Mesendoderm (in vitro differentiated cells): ENCODE measurements around the gene GLDC.

Experiments
- DNase-seq: peaks from one replicate; pipeline ENCODE4 v3.0.0; 2013
- H2AK5ac ChIP-seq: 2 replicates; pipeline ENCODE4 v1.6.1; 2013; ENCODE audit warnings: low read length, inconsistent platforms
- H2BK120ac ChIP-seq: 2 replicates; pipeline ENCODE4 v1.6.1; 2013; ENCODE audit warnings: low read depth, mild to moderate bottlenecking, low read length, moderate library complexity, mixed read lengths
- H2BK15ac ChIP-seq: replicated peaks from 2 replicates; pipeline ENCODE4 v1.6.1; 2013; ENCODE audit warnings: low read depth, mild to moderate bottlenecking, moderate library complexity
- H2BK5ac ChIP-seq: 2 replicates; pipeline ENCODE4 v1.6.1; 2013; ENCODE audit warnings: low read length, inconsistent platforms
- H3K18ac ChIP-seq: 2 replicates; pipeline ENCODE4 v1.6.1; 2013; ENCODE audit warnings: mild to moderate bottlenecking, low read length, mixed read lengths
- H3K23ac ChIP-seq: one replicate; pipeline ENCODE4 v1.6.1; 2013; ENCODE audit warnings: low read length
- H3K27ac ChIP-seq: 2 replicates; pipeline ENCODE4 v1.5.1; 2013; ENCODE audit warnings: low read depth, mild to moderate bottlenecking, inconsistent platforms, low read length, moderate library complexity
- H3K27me3 ChIP-seq: 2 replicates; pipeline ENCODE4 v1.6.1; 2013; ENCODE audit warnings: low read length, control low read depth, mild to moderate bottlenecking, inconsistent platforms; ENCODE audit not compliant: insufficient read depth, poor library complexity
- H3K36me3 ChIP-seq: 2 replicates; pipeline ENCODE4 v1.6.1; 2013; ENCODE audit warnings: low read length, inconsistent platforms; ENCODE audit not compliant: control insufficient read depth, insufficient read depth
- H3K4ac ChIP-seq: one replicate; pipeline ENCODE4 v1.6.1; 2013; ENCODE audit warnings: low read depth, mild to moderate bottlenecking, low read length, moderate library complexity
- H3K4me1 ChIP-seq: 2 replicates; pipeline ENCODE4 v1.6.1; 2013; ENCODE audit warnings: low read depth, low read length, inconsistent platforms; ENCODE audit not compliant: control insufficient read depth
- H3K4me2 ChIP-seq: 2 replicates; pipeline ENCODE4 v1.6.1; 2013; ENCODE audit warnings: low read length
- H3K4me3 ChIP-seq: 2 replicates; pipeline ENCODE4 v1.5.1; 2013; ENCODE audit warnings: mild to moderate bottlenecking, low read length
- H3K56ac ChIP-seq: one replicate; pipeline ENCODE4 v1.6.1; 2013; ENCODE audit warnings: low read length
- H3K79me1 ChIP-seq: 2 replicates; pipeline ENCODE4 v1.6.1; 2013; ENCODE audit warnings: low read length, inconsistent platforms
- H3K79me2 ChIP-seq: 2 replicates; pipeline ENCODE4 v1.6.1; 2013; ENCODE audit warnings: mild to moderate bottlenecking, low read length; ENCODE audit not compliant: control insufficient read depth, insufficient read depth
- H3K9ac ChIP-seq: 2 replicates; pipeline ENCODE4 v1.6.1; 2013; ENCODE audit warnings: low read length, inconsistent platforms
- H4K5ac ChIP-seq: one replicate; pipeline ENCODE4 v1.6.1; 2013; ENCODE audit warnings: low read length
- H4K8ac ChIP-seq: one replicate; pipeline ENCODE4 v1.6.1; 2013; ENCODE audit warnings: low read depth, mild to moderate bottlenecking, control low read depth, low read length, moderate library complexity
- WGBS: extraction: QIAGEN DNeasy Blood & Tissue Kit; methylation state at CpG from one replicate; pipeline ENCODE4 v1.1.7; 2013; ENCODE audit warnings: low lambda C conversion rate, missing lambda C conversion rate; ENCODE audit not compliant: insufficient coverage; ENCODE audit errors: extremely low coverage; 5-methylcytosine and 5-hydroxymethylcytosine counted together

The GLDC gene

DNA sequence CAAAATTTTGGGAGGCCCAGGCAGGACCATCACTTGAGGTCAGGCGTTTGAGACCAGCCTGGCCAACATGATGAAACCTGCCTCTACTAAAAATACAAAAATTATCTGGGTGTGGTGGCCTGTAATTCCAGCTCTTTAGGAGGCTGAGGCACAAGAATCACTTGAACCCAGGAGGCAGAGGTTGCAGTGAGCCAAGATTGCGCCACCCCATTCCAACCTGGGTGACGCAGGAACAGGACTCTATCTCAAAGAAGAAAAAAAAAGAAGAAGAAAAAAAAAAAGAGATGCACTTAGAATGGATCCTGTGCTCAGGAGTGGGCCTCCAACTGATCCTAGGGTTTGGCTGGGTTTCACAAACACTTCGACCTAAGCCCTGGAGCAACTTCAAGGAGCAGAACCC, 45.1 kb downstream of the GLDC start:
- Histone ChIP-seq H3K79me1 (no peaks in the 10 kb centered on the region), H3K4me3 (no peak overlapping the region), H3K56ac (no peak overlapping the region), H2BK5ac (no peak overlapping the region), H4K8ac (no peak overlapping the region), H2BK15ac (no peak overlapping the region), H3K36me3 (no peaks in the 10 kb centered on the region), H3K79me2 (no peaks in the 10 kb centered on the region), H3K27ac (no peak overlapping the region), H3K4me1 (no peaks in the 10 kb centered on the region), H2BK120ac (no peak overlapping the region), H4K5ac (no peak overlapping the region), H3K4ac (no peak overlapping the region), H3K9ac (no peak overlapping the region), H3K23ac (no peak overlapping the region), H3K4me2 (no peak overlapping the region), H3K18ac (no peak overlapping the region), H2AK5ac (no peak overlapping the region), H3K27me3 (no peaks in the 10 kb centered on the region)
- no peak for DNase-seq
- WGBS: no CpG with 5 or more reads among the region's 4 CpGs

DNA sequence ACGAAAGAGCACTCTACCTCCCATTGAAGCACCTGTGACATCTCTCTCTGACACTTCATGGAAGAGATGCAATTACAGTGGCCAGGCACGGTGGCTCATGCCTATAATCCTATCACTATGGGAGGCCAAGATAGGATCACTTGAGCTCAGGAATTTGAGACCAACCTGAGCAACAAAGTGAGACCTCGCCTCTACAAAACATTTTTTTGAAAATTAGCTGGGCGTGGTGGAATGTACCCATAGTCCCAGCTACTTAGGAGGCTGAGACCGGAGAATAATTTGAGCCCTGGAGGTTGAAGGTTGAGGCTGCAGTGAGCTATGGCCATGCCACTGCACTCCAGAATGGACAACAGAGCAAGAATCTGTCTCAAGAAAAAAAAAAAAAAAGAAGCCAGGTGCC, 45.5 kb downstream of the GLDC start:
- Histone ChIP-seq H3K18ac (no peak overlapping the region), H3K79me1 (no peaks in the 10 kb centered on the region), H3K56ac (no peak overlapping the region), H3K4me1 (no peaks in the 10 kb centered on the region), H3K36me3 (no peaks in the 10 kb centered on the region), H3K23ac (no peak overlapping the region), H2BK15ac (no peak overlapping the region), H3K27ac (no peak overlapping the region), H4K8ac (no peak overlapping the region), H3K4me2 (no peak overlapping the region), H2BK5ac (no peak overlapping the region), H2BK120ac (no peak overlapping the region), H3K4ac (no peak overlapping the region), H3K79me2 (no peaks in the 10 kb centered on the region), H4K5ac (no peak overlapping the region), H2AK5ac (no peak overlapping the region), H3K4me3 (no peak overlapping the region), H3K27me3 (no peaks in the 10 kb centered on the region), H3K9ac (no peak overlapping the region)
- no CpG with 5 or more reads among the region's 5 CpGs for WGBS
- DNase-seq: peak; percentile 28

DNA sequence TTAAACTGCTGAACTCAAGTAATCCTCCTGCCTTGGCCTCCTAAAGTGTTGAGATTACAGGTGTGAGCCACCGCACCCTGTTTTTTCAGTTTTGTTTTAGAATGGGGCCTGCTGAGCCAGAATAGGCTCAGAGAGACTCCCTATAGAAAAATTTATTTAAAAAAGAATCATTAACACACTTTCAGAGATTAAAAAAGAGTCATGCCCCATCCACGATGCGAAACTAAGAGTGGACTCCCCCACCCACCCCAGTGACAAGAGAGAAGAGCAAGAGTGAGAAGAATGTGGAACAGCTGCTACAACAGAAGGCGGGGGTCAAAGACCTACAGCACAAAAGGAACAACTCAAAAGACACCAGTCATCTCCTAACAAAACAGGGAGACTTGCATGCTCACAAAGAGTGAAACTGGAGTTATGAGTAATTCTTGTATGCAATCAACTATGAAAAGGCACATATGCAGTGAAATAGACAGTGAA, 47.2 kb downstream of the GLDC start:
- no CpG with 5 or more reads among the region's 4 CpGs for WGBS
- Histone ChIP-seq H3K36me3 (no peaks in the 10 kb centered on the region), H3K23ac (no peak overlapping the region)

GRCh38 chr9:6592791-6593190, 52.7 kb downstream of the GLDC start:
- DNase-seq: no peak
- Histone ChIP-seq H2AK5ac (no peak overlapping the region), H3K4me2 (no peak overlapping the region), H3K79me1 (no peaks in the 10 kb centered on the region), H3K18ac (no peak overlapping the region), H3K27ac (no peak overlapping the region), H4K5ac (no peak overlapping the region), H3K27me3 (no peaks in the 10 kb centered on the region), H3K4me3 (no peak overlapping the region), H3K36me3 (no peaks in the 10 kb centered on the region), H4K8ac (no peak overlapping the region), H2BK5ac (no peak overlapping the region), H3K4ac (no peak overlapping the region), H3K79me2 (no peaks in the 10 kb centered on the region), H2BK15ac (no peak overlapping the region), H2BK120ac (no peak overlapping the region), H3K9ac (no peak overlapping the region), H3K4me1 (peaks cover 5% of the 10 kb centered on the region), H3K56ac (no peak overlapping the region), H3K23ac (no peak overlapping the region)
- WGBS: no CpG with 5 or more reads among the region's 4 CpGs

More for the DNA sequence above, 47.2 kb downstream of the GLDC start:
- H2BK120ac ChIP-seq: no peak overlapping the region
- no peak overlapping the region for H2BK15ac ChIP-seq
- H3K79me2 ChIP-seq: no peaks in the 10 kb centered on the region
- H4K5ac ChIP-seq: no peak overlapping the region
- no peak overlapping the region for H3K4ac ChIP-seq
- H2AK5ac ChIP-seq: no peak overlapping the region
- H3K27me3 ChIP-seq: no peaks in the 10 kb centered on the region
- H3K79me1 ChIP-seq: no peaks in the 10 kb centered on the region
- no peak overlapping the region for H3K4me2 ChIP-seq
- no peak overlapping the region for H3K9ac ChIP-seq
- H3K56ac ChIP-seq: no peak overlapping the region
- H3K18ac ChIP-seq: no peak overlapping the region
- no peaks in the 10 kb centered on the region for H3K4me1 ChIP-seq
- no peak overlapping the region for H2BK5ac ChIP-seq
- DNase-seq: no peak
- H4K8ac ChIP-seq: no peak overlapping the region
- H3K27ac ChIP-seq: no peak overlapping the region
- no peak overlapping the region for H3K4me3 ChIP-seq

DNA sequence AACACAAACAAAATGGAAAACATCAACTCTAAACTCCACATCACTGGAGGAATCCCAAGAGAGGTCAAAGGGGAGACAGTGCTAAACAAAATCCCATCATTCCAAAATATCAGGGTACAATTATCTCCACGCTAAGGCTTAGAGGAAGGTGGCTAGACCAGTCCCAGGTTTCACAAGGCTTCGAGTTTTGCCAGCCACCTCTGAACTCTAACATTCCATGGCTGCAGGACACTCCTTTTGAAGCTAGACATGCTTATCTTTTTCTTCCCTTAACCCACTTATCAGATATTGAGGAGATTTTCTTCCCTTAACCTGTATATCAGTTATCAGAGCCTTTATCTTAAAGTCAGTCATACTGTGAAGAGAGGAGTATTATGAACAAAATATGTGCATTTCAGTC, 53.3 kb downstream of the GLDC start:
- Histone ChIP-seq H2BK15ac (no peak overlapping the region), H3K27ac (peak overlapping the region; percentile 57), H3K4ac (no peak overlapping the region), H3K4me1 (peaks cover 5% of the 10 kb centered on the region), H3K4me3 (no peak overlapping the region), H3K36me3 (no peaks in the 10 kb centered on the region), H2BK120ac (no peak overlapping the region), H3K79me1 (no peaks in the 10 kb centered on the region), H3K56ac (no peak overlapping the region), H3K4me2 (no peak overlapping the region), H4K8ac (no peak overlapping the region), H2BK5ac (no peak overlapping the region), H3K79me2 (no peaks in the 10 kb centered on the region), H3K18ac (peak overlapping the region; percentile 63), H4K5ac (no peak overlapping the region), H3K27me3 (no peaks in the 10 kb centered on the region), H2AK5ac (no peak overlapping the region), H3K9ac (no peak overlapping the region), H3K23ac (no peak overlapping the region)
- peak; percentile 82 for DNase-seq
- no CpG with 5 or more reads among the region's 2 CpGs for WGBS

- Histone ChIP-seq H3K56ac (no peak overlapping the region), H3K4ac (no peak overlapping the region), H3K27me3 (no peaks in the 10 kb centered on the region), H3K27ac (no peak overlapping the region), H3K4me1 (peaks cover 5% of the 10 kb centered on the region), H3K4me2 (no peak overlapping the region), H3K36me3 (no peaks in the 10 kb centered on the region), H2BK120ac (no peak overlapping the region), H2BK15ac (no peak overlapping the region), H2BK5ac (no peak overlapping the region), H2AK5ac (no peak overlapping the region), H3K18ac (no peak overlapping the region), H3K9ac (no peak overlapping the region), H4K5ac (no peak overlapping the region), H3K4me3 (no peak overlapping the region), H3K23ac (no peak overlapping the region), H3K79me1 (no peaks in the 10 kb centered on the region), H3K79me2 (no peaks in the 10 kb centered on the region), H4K8ac (no peak overlapping the region)
- no CpG with 5 or more reads among the region's 2 CpGs for WGBS
- peak; percentile 82 for DNase-seq
These were observed 54.7 kb downstream of the GLDC start for GRCh38 chr9:6590772-6591384.
